Activated T-cell treated with anti-CD3 and anti-CD28 coated beads for 24 hours (primary cell): Measurements from ENCODE around the gene TMEM63B.
"Not testable (repeated sequence)": the region's sequence is repeated elsewhere in the genome, so short reads cannot be mapped to it uniquely, and the experiment has no call there.

ENCODE experiments used
- DNase-seq: peaks from one replicate; pipeline ENCODE4 v3.0.0-alpha.2; 2020; ENCODE audit warnings: low read depth

TMEM63B gene

DNA sequence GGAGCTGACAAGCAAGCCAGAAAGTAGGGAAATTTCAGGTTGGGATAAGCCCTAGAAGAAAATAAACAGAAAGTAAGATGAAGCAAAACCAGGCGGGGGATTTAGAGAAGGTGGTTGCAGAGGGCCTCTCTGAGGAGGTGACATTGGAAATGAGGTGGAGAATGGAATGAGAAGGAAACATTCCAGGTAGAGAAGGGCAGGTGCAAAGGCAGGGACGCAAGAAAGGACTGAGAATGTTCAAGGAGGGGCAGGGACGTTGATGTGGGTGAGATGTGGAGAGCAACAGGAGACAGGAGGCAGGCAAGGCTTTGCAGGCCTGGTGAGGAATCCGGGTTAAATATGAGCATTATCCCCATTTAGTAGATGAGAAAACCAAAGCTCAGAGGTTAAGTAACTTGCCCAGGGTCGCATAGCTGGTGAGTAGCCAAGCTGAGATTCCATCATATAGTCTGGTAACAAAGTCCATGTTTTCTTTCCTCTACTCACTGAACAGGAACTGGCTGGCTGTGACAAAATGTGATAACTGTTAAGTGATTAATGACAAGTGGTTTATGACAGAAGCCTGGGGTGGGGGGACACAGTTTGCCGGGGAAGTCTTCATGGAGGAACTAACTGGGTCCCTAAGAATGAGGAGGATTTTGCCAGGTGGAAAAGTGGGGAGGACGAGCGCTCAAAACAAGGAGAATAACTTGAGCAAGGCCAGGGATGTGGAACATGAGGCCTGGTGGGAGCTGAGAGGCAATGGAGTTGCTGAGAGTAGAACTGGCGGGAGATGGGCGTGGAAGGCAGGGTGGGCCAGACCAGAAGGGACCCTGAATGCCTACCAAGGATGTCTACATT is 32.7 kb upstream of the TMEM63B start:
- no peak for DNase-seq

DNA sequence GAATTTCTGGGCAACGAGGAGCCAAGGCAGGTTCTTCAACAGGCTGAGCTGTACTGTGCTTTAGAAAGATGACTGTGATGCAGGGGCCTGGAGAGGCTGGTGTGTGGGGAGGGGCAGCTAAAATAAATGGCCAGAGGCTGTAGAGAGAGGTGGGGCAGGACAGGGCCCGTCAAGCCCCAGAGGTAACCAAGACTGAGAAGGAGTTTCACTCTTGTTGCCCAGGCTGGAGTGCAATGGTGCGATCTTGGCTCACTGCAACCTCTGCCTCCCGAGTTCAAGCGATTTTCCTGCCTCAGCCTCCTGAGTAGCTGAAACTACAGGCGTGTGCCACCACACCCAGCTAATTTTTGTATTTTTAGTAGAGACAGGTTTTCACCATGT is 32.1 kb upstream of the TMEM63B start:
- not testable (repeated sequence) for DNase-seq

DNA sequence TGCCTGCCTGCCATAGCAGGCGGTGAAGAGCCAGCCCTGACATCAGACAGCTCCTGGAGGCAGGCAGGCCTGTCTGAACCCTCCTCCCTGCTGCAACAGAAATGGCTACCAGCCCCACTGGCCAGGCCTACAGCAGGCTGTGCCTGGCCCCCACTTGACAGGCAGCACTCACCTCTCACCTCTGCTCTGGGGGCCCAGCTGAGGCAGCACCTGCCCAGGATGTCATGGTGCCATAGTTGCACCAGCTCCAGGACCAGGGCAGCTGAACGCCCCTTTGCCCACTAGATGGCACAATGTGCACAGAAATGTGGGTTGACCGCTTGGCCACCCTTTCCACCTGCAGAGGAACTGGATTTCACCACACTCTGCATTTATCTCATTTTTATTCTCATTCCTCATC is 30.7 kb upstream of the TMEM63B start:
- peak; percentile 69 for DNase-seq

DNA sequence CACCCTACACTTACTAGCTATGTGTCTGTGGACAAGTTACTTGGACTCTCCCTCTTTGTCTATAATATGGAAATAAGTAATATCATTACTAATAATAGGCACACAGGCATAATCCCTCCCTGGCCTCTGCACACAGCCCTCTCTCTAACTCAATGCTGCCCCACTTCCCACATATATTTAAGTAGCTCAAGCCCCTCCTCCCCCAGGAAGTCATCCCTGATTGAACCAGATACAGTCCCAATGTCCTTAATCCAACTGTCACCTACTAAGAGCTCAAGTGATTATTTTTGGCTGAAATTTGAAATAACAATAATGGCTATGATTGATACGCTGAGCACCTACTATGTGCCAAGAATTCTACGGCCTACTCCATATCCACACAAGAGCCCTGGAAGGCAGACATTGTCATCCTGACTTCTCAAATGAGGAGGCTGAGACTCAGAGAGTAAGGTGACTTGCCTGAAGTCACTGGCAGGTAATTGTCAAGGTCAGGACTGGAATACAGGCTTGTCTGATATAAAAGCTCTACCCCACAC is 29.5 kb upstream of the TMEM63B start:
- no peak for DNase-seq

DNA sequence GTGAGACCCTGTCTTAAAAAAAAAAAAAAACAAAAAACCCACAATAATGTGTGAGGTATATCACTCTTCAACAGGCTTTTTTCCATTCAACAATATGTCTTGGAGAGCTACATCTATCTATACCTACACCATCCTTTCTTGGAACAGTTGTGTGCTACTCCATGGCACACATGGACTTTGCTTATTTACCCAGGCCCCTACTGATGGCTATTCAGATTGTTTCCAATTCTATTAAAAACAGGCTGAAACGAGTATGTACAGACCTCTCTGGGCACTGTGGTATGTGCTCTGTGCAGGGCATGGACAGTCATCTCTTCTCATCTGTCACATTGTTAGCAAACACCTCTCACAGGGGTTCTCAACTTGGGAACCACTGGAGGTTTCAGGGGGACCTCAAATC is 28.2 kb upstream of the TMEM63B start:
- no peak for DNase-seq

- no peak for DNase-seq
Measured at GRCh38 chr6:44100088-44100550, 27.2 kb upstream of the TMEM63B start.

DNA sequence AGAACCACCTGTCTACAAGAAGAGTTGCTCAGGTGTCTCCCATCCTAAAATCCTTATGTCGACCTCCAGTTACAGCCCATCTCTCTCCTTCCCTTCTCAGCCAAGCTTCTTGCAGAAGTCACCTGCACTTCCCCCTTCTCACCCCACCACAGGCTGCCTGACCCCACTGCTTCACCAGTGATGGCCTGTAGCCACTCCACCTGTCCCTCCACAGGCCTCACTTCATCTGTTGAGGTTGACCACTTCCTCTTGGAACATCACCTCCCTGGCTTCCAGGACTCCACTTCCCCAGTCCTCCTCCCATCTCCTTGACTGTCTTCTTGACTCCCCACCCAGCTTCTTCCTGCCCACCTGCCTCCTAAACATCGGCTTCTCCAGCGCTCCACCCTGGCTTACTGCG is 25.5 kb upstream of the TMEM63B start:
- DNase-seq = no peak

- DNase-seq = no peak
Measured at GRCh38 chr6:44102527-44102926, 24.8 kb upstream of the TMEM63B start.

DNA sequence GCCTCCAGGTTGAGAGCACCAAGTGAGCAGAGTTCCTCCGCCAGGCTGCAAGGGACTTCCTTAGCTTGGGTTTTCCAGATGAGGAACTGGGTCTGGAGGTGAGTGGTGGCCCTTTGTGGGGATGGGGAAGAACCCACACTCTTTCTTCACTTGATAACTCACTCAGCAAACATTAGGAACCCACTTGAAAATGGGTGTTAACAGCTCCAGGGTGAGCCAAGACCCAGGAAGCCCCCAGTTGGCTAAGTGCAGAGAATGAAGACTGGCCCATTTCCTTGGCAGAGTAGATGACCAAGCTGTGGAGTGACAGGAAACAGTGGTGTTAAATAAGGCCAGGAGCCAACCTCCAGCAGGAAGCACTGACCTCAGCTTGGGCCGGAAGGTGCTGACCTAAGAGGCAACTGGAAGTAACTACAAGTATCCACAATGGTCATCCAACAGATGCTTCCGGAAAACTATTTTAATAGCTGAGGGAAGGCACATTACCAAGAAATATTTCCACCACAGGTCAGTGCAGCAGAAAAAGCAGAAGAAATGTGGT is 22.8 kb upstream of the TMEM63B start:
- no peak for DNase-seq

- DNase-seq = no peak
Measured at GRCh38 chr6:44105146-44105545, 22.2 kb upstream of the TMEM63B start.

- no peak for DNase-seq
Measured at GRCh38 chr6:44105993-44106740, 21.2 kb upstream of the TMEM63B start.

GRCh38 chr6:44107017-44107416 is 20.3 kb upstream of the TMEM63B start:
- DNase-seq = no peak

DNA sequence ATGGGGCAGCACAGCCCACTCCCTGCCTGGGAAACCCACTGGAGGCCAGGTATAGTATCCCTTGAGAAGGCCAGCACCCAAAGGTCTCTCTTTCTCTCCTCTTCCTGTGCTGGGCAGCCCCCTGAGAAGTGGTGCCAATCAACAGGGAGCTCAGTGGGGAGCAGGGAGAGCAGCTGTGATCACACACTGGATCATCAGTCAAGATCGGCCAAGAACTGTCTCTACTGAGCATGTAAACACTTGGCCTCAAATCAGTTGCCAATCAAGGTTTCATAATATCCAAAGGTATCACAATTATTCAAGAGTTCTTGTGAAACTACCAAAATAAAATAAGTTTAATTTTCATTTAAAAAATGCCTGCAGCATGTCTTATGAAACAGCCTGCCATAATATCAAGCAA is 18.9 kb upstream of the TMEM63B start:
- DNase-seq = no peak

DNA sequence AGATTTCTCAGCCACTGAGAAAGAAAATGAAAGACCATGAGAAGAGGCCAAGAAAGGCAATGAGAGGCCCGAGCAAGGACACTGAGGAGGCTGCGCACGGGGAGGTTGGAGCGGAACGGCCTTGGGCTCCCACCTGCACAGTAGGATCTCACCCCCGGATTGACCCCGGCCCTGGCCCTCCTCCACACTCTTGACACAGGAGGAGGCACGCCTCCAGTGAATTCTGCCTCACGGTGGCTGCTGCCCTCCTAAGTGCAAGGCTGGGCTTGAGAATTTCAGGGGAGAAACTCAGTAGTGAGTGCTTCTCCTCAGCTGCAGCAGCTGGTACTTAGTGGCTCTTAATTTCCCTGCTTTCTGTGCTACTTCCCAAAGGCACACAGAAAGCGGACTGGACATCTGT is 18.1 kb upstream of the TMEM63B start:
- no peak for DNase-seq

DNA sequence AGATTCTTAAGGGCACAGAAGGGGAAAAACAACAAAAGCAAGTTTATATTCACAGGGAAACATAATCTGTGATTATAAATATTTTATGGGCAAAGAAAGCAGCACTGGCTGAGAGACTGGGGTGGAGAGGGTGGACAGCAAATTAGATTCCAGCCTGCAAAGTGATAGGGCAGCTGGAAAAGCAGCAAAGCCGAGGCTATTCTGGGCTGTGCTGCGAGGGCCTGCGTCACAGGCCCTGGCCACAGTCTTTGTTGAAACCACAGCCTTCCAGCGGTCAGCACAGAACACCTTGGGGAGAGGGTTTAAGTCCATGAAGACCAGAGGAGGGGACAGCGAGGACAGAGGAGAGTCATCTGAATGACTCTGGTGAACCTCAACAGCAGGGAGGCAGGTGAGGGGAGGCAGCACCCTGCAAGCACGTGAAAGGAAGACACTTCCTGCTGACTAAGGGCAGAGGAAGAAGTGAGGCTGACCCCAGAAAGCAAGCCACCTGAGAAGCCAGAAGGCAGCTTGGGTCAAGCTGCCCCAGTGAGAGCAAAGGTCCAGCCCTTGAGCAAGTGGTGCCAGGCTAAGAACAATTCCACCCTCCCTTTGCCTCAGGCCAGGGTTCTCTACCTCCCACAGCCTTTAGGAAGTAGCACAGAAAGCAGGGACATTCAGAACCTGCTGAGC is 17.2 kb upstream of the TMEM63B start:
- no peak for DNase-seq

GRCh38 chr6:44110966-44111365 is 16.4 kb upstream of the TMEM63B start:
- DNase-seq = no peak

DNA sequence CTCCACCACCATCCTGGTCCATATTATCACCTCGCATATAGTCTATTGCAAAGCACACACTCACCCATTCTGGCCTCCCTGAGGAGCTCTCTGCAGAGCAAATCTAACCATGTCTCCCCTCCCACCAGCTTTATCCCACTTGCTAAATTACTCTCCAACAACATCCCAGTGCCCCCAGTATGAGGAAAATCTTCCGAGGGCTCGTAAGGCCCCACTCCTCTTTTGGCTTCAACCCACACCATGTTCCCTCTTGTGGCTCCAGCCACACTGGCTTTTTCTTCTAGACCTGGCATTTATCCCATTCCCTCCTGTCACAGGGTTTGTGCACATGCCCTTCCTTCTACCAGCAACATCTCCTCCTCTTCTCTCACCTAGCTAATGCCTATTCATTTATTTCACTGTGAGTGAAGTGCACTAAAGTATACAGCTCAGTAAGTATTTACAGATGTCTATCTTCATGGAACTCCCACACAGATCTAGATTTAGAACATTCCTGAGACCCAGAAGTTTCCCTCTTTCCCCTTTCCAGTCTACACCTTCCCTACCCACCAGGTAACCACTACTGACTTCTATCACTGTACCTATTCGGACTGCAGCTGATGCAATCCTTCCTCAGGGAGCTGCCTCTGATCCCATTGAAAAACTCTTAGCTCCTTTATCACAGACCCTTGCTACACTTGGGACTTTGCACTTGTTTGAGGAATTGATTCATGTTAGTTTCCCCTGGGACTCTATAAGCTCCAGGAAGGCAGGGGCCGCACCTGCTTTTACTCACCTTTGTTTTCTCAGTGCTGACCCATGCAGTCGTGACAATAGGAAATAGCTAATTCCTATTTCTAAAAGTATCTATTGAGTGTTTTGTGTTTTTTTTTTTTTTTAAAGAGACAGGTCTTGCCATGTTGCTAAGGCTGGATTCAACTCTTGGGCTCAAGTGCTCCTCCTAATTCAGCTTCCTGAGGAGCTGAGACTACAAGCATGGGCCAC is 15.6 kb upstream of the TMEM63B start:
- no peak for DNase-seq

- DNase-seq = no peak
Measured at GRCh38 chr6:44113414-44113813, 13.9 kb upstream of the TMEM63B start.

DNA sequence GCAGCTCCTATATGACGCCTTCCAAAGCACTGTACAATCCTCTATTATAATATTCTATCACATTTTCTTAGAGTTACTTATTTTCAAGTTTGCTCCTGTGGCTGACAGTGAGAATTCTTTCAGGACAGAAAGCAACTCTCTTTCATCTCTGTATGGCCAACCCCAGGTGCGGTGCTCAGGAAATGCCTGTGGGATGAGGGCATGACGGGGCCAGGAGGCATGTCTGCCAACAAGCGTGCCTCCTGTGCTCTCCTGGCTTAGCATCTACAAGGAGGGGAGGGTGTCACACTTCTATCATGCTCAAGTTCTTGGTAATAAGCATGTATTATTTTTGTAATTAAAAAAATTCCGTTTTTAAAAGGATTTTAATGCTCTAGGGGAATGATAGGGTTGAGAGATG is 11.5 kb upstream of the TMEM63B start:
- DNase-seq = no peak

DNA sequence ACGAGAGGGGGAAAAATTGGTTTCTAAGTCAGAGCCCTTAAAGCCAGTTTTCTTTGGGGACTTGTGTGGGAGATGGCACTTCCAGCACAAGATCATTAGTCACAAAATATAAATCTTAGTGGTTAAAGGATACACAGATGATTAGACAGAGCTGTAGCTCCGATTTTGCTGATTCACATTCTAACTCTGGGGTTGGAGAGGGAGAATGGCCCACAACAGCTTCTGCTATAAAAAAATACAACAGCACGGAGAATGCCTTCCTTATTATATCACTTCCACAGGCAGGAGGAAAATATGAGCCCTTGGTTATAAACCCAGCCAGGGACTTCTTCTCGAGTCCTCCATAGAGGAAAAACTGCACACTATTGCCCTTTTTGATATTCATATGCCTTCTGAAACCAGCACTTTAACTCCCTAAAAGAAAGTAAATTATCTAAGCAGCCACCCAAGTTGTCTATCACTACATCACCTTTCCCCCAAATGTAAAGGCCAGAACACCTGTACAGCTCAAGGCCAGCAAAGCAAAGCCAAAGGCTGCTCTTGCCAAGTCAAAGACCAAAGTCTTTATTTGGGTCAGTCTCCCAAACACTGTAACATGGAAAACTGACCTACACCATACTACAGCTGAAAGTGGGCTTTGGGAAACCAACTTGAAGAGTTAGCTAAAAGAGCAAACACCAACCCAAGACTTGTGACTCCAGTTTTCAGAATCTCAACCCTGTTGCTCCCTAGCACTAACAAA is 10.5 kb upstream of the TMEM63B start:
- DNase-seq = no peak
